ENCODE measurements around the gene NT5DC2.

The NT5DC2 gene

DNA sequence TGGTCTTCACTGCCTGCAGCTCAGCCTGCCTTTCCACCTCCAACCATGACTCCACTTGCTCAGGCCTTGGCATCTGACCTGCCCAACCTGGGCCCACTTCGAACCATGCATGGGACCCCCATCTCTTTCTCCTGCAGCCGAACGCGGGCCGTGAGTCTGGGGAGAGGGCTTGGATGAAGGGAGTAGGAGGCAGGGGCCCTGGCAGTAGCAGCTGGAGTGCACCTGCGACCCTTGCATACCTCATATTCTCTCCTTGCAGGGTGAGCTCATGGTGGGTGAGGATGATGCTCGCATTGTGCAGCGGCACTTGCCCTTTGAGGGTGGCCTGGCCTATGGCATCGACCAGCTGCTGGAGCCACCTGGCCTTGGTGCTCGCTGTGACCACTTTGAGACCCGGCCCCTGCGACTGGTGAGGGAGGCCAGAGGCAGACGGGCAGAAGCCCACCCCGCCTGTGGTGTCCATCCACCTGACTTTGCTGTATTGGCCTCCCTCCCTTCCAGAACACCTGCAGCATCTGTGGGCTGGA, 13.5 kb downstream of the NT5DC2 start:
- no peak for TF ChIP-seq TSHZ2 (CRISPR knock-in tag; IDR thresholded peaks at IDR 0.05)
- no peak for TF ChIP-seq ZNF70 (CRISPR knock-in tag; IDR thresholded peaks at IDR 0.05)
- TF ChIP-seq TCF4 (CRISPR knock-in tag; IDR thresholded peaks at IDR 0.05; ENCODE audit: borderline replicate concordance): no peak
- TF ChIP-seq CSRNP3 (CRISPR knock-in tag; IDR thresholded peaks at IDR 0.05): no peak
- TF ChIP-seq, protein P1, sequence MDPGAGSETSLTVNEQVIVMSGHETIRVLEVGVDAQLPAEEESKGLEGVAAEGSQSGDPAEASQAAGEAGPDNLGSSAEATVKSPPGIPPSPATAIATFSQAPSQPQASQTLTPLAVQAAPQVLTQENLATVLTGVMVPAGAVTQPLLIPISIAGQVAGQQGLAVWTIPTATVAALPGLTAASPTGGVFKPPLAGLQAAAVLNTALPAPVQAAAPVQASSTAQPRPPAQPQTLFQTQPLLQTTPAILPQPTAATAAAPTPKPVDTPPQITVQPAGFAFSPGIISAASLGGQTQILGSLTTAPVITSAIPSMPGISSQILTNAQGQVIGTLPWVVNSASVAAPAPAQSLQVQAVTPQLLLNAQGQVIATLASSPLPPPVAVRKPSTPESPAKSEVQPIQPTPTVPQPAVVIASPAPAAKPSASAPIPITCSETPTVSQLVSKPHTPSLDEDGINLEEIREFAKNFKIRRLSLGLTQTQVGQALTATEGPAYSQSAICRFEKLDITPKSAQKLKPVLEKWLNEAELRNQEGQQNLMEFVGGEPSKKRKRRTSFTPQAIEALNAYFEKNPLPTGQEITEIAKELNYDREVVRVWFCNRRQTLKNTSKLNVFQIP (CRISPR knock-in tag; IDR thresholded peaks at IDR 0.05; ENCODE audit: borderline replicate concordance, low read depth): no peak
- TF ChIP-seq PPARA (CRISPR knock-in tag; IDR thresholded peaks at IDR 0.05; ENCODE audit: borderline replicate concordance): no peak
- no peak for TF ChIP-seq ISL1 (CRISPR knock-in tag; IDR thresholded peaks at IDR 0.05)
- TF ChIP-seq OSR1 (CRISPR knock-in tag; IDR thresholded peaks at IDR 0.05): no peak
- TF ChIP-seq RARB (CRISPR knock-in tag; IDR thresholded peaks at IDR 0.05): no peak
- no peak for TF ChIP-seq ZNF8 (CRISPR knock-in tag; IDR thresholded peaks at IDR 0.05)
- TF ChIP-seq ESRRG (CRISPR knock-in tag; IDR thresholded peaks at IDR 0.05): no peak
- TF ChIP-seq CSDC2 (CRISPR knock-in tag; IDR thresholded peaks at IDR 0.05): no peak
- no peak for TF ChIP-seq ARNTL (CRISPR knock-in tag; IDR thresholded peaks at IDR 0.05; ENCODE audit: borderline replicate concordance, low read depth)
- no peak for TF ChIP-seq BACH2 (CRISPR knock-in tag; IDR thresholded peaks at IDR 0.05; ENCODE audit: borderline replicate concordance)
- no peak for TF ChIP-seq TOX (CRISPR knock-in tag; IDR thresholded peaks at IDR 0.05; ENCODE audit: borderline replicate concordance)
- no peak for TF ChIP-seq CREB5 (CRISPR knock-in tag; IDR thresholded peaks at IDR 0.05; ENCODE audit: low read depth)
- TF ChIP-seq ZFP30 (CRISPR knock-in tag; IDR thresholded peaks at IDR 0.05): no peak
- no peak for TF ChIP-seq ZC3H10 (CRISPR knock-in tag; IDR thresholded peaks at IDR 0.05)
- TF ChIP-seq, protein P2, sequence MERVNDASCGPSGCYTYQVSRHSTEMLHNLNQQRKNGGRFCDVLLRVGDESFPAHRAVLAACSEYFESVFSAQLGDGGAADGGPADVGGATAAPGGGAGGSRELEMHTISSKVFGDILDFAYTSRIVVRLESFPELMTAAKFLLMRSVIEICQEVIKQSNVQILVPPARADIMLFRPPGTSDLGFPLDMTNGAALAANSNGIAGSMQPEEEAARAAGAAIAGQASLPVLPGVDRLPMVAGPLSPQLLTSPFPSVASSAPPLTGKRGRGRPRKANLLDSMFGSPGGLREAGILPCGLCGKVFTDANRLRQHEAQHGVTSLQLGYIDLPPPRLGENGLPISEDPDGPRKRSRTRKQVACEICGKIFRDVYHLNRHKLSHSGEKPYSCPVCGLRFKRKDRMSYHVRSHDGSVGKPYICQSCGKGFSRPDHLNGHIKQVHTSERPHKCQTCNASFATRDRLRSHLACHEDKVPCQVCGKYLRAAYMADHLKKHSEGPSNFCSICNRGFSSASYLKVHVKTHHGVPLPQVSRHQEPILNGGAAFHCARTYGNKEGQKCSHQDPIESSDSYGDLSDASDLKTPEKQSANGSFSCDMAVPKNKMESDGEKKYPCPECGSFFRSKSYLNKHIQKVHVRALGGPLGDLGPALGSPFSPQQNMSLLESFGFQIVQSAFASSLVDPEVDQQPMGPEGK (CRISPR knock-in tag; IDR thresholded peaks at IDR 0.05; ENCODE audit: borderline replicate concordance): no peak
- no peak for ATAC-seq

DNA sequence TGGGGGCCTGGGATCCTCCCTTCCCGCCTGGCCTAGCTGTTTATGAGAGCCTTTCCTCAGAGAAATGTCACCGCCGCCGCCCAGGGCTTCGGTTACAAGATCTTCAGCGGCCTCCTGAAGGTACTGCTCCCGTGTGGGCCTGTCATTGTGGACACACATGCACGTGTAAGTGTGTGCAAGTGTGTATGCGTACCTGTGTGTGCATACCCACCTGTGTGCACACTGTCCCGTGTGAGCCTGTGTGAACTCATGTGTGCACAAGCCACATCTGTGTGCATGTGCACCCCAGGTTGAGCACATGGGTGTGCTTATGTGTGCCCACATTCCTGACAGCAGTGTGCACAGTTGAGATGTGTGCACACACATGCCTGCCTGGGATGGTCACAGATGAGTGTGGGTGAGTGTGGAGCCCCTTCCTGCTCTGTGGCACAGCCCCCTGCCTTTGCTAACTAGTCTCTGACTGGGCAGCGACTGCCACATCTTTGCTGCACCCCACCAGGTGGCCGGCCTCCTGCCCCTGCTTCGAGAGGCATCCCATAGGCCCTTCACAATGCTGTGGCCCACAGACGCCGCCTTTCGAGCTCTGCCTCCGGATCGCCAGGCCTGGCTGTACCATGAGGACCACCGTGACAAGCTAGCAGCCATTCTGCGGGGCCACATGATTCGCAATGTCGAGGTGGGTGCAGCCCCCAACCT, 14.1 kb downstream of the NT5DC2 start:
- ATAC-seq: no peak
- no peak for TF ChIP-seq GLIS3 (CRISPR knock-in tag; IDR thresholded peaks at IDR 0.05)
- no peak for TF ChIP-seq RARB (CRISPR knock-in tag; IDR thresholded peaks at IDR 0.05)
- no peak for TF ChIP-seq TCF4 (CRISPR knock-in tag; IDR thresholded peaks at IDR 0.05; ENCODE audit: borderline replicate concordance)
- TF ChIP-seq ESRRG (CRISPR knock-in tag; IDR thresholded peaks at IDR 0.05): no peak
- no peak for TF ChIP-seq PPARA (CRISPR knock-in tag; IDR thresholded peaks at IDR 0.05; ENCODE audit: borderline replicate concordance)
- TF ChIP-seq ARNTL (CRISPR knock-in tag; IDR thresholded peaks at IDR 0.05; ENCODE audit: borderline replicate concordance, low read depth): no peak
- TF ChIP-seq ZC3H10 (CRISPR knock-in tag; IDR thresholded peaks at IDR 0.05): no peak
- no peak for TF ChIP-seq SNAI2 (CRISPR knock-in tag; IDR thresholded peaks at IDR 0.05)
- TF ChIP-seq ZFP30 (CRISPR knock-in tag; IDR thresholded peaks at IDR 0.05): no peak
- no peak for TF ChIP-seq ZNF70 (CRISPR knock-in tag; IDR thresholded peaks at IDR 0.05)
- TF ChIP-seq OSR1 (CRISPR knock-in tag; IDR thresholded peaks at IDR 0.05): no peak

Data from SK-N-SH treated with all-trans-retinoic acid at 6 μM for 48 hours (cell line).